A673 (cell line): ENCODE results near the gene GABARAP. TPM values are rescaled to one million over a fixed set of nuclear protein-coding genes. Genes with fewer than 3 reads are reported as not detected.

Experiments
- BruUV-seq: library from RNA; stranded (reverse); fragments of 400-500 nt; replicated peaks from 2 replicates; lab custom pipeline; 2021; lab: Mats Ljungman, UMichigan
- CTCF ChIA-PET: fragments of 300-600 bp; sonication (Branson Sonifier 250); formaldehyde crosslinking; loops from one replicate; lab custom pipeline; 2022; ENCODE audit warnings: antibody characterized with exemption; lab: Charles Lee
- POLR2A ChIA-PET: fragments of 300-600 bp; sonication (Branson Sonifier 250); formaldehyde crosslinking; loops from one replicate; lab custom pipeline; 2022; ENCODE audit warnings: antibody characterized with exemption; ENCODE audit not compliant: low non-redundant PET; lab: Charles Lee
- DNase-seq: peaks from one replicate; pipeline ENCODE4 v3.0.0-alpha.2; 2015; ENCODE audit warnings: low spot score
- H3K27ac ChIP-seq: fragments of 200-600 bp; sonication (generic); 2 replicates; pipeline ENCODE4 v1.5.1; 2016; ENCODE audit warnings: mixed run types, low read depth, mild to moderate bottlenecking, mixed read lengths, antibody characterized with exemption, low read length; ENCODE audit not compliant: poor library complexity, severe bottlenecking
- H3K27me3 ChIP-seq: fragments of 200-600 bp; sonication (generic); replicated peaks from 2 replicates; pipeline ENCODE4 v1.6.1; 2017; ENCODE audit warnings: mixed run types, low read depth, mild to moderate bottlenecking, mixed read lengths, antibody characterized with exemption, low read length; ENCODE audit not compliant: insufficient read depth, poor library complexity
- H3K36me3 ChIP-seq: fragments of 200-600 bp; sonication (generic); 2 replicates; pipeline ENCODE4 v1.6.1; 2016; ENCODE audit warnings: mixed run types, mild to moderate bottlenecking, mixed read lengths, antibody characterized with exemption, low read length; ENCODE audit not compliant: insufficient read depth, poor library complexity, severe bottlenecking
- H3K4me1 ChIP-seq: fragments of 200-600 bp; sonication (generic); 2 replicates; pipeline ENCODE4 v1.6.1; 2017; ENCODE audit warnings: mixed run types, mild to moderate bottlenecking, mixed read lengths, antibody characterized with exemption, low read length; ENCODE audit not compliant: insufficient read depth, poor library complexity, severe bottlenecking
- H3K4me3 ChIP-seq: fragments of 200-600 bp; sonication (generic); 2 replicates; pipeline ENCODE4 v1.5.1; 2016; ENCODE audit warnings: low read depth, mixed run types, mild to moderate bottlenecking, mixed read lengths, low read length; ENCODE audit not compliant: poor library complexity, severe bottlenecking
- H3K9me3 ChIP-seq: fragments of 200-600 bp; sonication (generic); 2 replicates; pipeline ENCODE4 v1.6.1; 2016; ENCODE audit warnings: mixed run types, low read depth, mild to moderate bottlenecking, mixed read lengths, antibody characterized with exemption, low read length; ENCODE audit not compliant: poor library complexity, severe bottlenecking
- CTCF ChIP-seq: fragments of 300-800, 200-600 bp; sonication (generic); conservative IDR thresholded peaks from 2 replicates; pipeline ENCODE4 v1.5.1; 2017; ENCODE audit warnings: low read depth, mild to moderate bottlenecking, antibody characterized with exemption, low read length, moderate library complexity, mixed read lengths
- EZH2 ChIP-seq: fragments of 200-600 bp; sonication (generic); IDR thresholded peaks from 2 replicates; pipeline ENCODE4 v1.6.1; 2017; ENCODE audit warnings: borderline replicate concordance, low read depth, mild to moderate bottlenecking, mixed read lengths, antibody characterized with exemption, low read length; ENCODE audit not compliant: poor library complexity, severe bottlenecking
- intact Hi-C: fragments of 100-400 bp; cut with micrococcal nuclease; formaldehyde crosslinking; loops from one replicate; pipeline ENCODE4 v1.10.0; 2022; ENCODE audit not compliant: unreplicated experiment
- total RNA-seq: library from RNA; stranded (reverse); gene quantifications from 2 replicates; pipeline ENCODE4 v1.2.3, GENCODE V29; 2021

GABARAP gene
- total RNA-seq, 1 experiment from 2014 or later, result 296 TPM

- no TSS peak for BruUV-seq
- ChIA-PET CTCF (interaction anchor here (0.6 to 1.0 kb wide), 3 partner anchors 22 to 161 kb away, joined by 3 to 5 read pairs (median 4); partner anchors contain the start of gene TMEM256), POLR2A (interaction anchor here (0.6 to 0.7 kb wide), 3 partner anchors 9 to 445 kb away, joined by 3 to 10 read pairs (median 10); partner anchors contain the start of genes CTDNEP1 and TP53)
- TF ChIP-seq CTCF, result no peak
- no peak for TF ChIP-seq EZH2
- no peaks in the 10 kb centered on the region for H3K27me3 ChIP-seq
- no peaks in the 10 kb centered on the region for H3K9me3 ChIP-seq
- peak overlapping the region; percentile 72 for H3K4me3 ChIP-seq
- peak; percentile 97 for DNase-seq
- H3K36me3 ChIP-seq, result peaks cover 43% of the 10 kb centered on the region
- intact Hi-C loops, result loop anchor here (1.0 kb wide), 1 partner anchor 8 kb away; the partner anchor contains the start of gene CTDNEP1
- peaks cover 23% of the 10 kb centered on the region for H3K4me1 ChIP-seq
- H3K27ac ChIP-seq, result peak overlapping the region; percentile 84
Measured at GRCh38 chr17:7242717-7243452, 636 bp upstream of the GABARAP start.

GRCh38 chr17:7241090-7241733 is 1.0 kb downstream of the GABARAP start:
- Histone ChIP-seq H3K27me3 (no peaks in the 10 kb centered on the region), H3K4me3 (peak overlapping the region; percentile 72), H3K36me3 (peaks cover 44% of the 10 kb centered on the region), H3K4me1 (peaks cover 31% of the 10 kb centered on the region), H3K9me3 (no peaks in the 10 kb centered on the region), H3K27ac (peak overlapping the region; percentile 84)
- TF ChIP-seq CTCF, result no peak
- TF ChIP-seq EZH2, result no peak
- no TSS peak for BruUV-seq
- POLR2A ChIA-PET, result interaction anchor here (0.6 kb wide), 1 partner anchor 21 kb away, joined by 4 read pairs; no protein-coding TSS in a partner anchor
- no peak for DNase-seq
- intact Hi-C loops, result no loop called here
- CTCF ChIA-PET, result interaction anchor here (1.0 kb wide), 1 partner anchor 20 kb away, joined by 3 read pairs; no protein-coding TSS in a partner anchor

- intact Hi-C loops, result no loop called here
- H3K4me1 ChIP-seq, result peaks cover 33% of the 10 kb centered on the region
- H3K9me3 ChIP-seq, result no peaks in the 10 kb centered on the region
- TSS peak; percentile 64 for BruUV-seq
- peak overlapping the region; percentile 22 for H3K27ac ChIP-seq
- no peaks in the 10 kb centered on the region for H3K27me3 ChIP-seq
- no peak for DNase-seq
- POLR2A ChIA-PET, result interaction anchor here (0.6 kb wide), 1 partner anchor 20 kb away, joined by 4 read pairs; no protein-coding TSS in a partner anchor
- CTCF ChIA-PET, result no interaction called here
- H3K4me3 ChIP-seq, result peak overlapping the region; percentile 96
- TF ChIP-seq EZH2 (no peak), CTCF (no peak)
- peaks cover 45% of the 10 kb centered on the region for H3K36me3 ChIP-seq
Measured at GRCh38 chr17:7240375-7240774, 1.9 kb downstream of the GABARAP start.
